GM18951 (cell line): ENCODE results near the gene ZNF738.
"Not testable (repeated sequence)": the region's sequence is repeated elsewhere in the genome, so short reads cannot be mapped to it uniquely, and the experiment has no call there.

Experiments
- POLR2A ChIP-seq: IDR thresholded peaks from 4 replicates; pipeline ENCODE4 v1.6.1; 2011; ENCODE audit warnings: mild to moderate bottlenecking; ENCODE audit not compliant: insufficient read length, insufficient read depth; ENCODE audit errors: extremely low read depth
- in situ Hi-C: fragments of 300-500 bp; cut with MboI; formaldehyde crosslinking; loops from one replicate; pipeline ENCODE4 v1.12.0; 2022; ENCODE audit warnings: low sequenced_read_pairs, mixed read lengths, inconsistent platforms; ENCODE audit not compliant: unreplicated experiment

ZNF738 gene

DNA sequence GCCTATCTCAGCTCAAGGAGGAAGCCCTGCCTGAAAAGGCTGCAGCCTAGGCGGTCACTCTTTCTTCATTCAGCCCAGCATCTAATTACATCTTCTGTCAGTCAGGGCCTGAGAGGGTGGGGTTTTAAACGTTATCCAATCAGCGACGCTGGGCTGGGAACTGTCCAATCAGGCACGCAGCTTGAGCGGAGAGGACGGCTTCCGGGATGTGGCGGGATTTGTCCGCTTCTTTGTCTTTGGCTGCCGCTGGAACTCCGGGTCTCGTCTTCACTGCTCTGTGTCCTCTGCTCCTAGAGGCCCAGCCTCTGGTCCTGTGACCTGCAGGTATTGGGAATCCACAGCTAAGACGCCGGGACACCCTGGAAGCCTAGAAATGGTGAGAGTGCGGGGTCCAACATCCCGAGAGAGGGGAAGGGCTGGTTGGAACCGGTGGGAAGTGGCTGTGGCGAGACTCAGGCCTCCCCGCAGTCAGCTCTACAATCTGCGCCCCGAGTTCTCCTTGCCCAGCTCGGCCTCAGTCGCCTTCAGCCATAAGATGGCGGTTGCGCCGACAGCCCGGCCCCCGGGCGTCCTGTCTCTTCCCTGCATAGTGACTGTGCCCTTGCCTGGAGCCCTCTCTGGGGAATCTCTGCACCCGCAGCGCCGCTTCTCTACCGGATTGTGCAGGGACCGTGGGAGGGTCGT lies at the start of gene ZNF738:
TSS of gene ZNF738 (plus strand) at position 233 of the 684 bp plus-strand sequence. CDS start at position 374, 141 bp downstream.
- TF ChIP-seq POLR2A = peak; percentile 75
- in situ Hi-C loops = no loop called here

GRCh38 chr19:21312807-21313206 lies 46.0 kb upstream of the ZNF738 start:
- in situ Hi-C loops = not testable (repeated sequence)

DNA sequence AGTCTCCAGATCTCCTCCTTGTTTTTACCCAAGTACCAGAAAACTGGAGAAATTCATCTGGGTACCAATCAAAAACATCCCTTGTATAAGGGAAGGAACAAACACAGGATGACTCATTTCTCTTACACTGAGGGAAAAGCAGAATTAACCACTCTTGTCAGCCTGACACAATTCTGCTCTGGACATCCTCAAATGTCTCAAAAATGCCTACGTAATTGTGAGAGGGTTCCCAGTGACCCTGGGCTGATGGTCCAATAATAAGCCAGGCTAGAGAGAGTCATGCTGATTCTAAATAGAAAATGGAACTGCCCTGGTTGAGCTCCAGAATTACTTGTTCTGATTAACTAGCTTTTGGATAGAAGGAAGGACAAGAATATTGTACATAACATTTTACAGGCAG lies 44.1 kb upstream of the ZNF738 start:
- in situ Hi-C loops = no loop called here
- no peak for TF ChIP-seq POLR2A

GRCh38 chr19:21317821-21318220 lies 41.0 kb upstream of the ZNF738 start:
- in situ Hi-C loops = no loop called here
- TF ChIP-seq POLR2A = no peak

DNA sequence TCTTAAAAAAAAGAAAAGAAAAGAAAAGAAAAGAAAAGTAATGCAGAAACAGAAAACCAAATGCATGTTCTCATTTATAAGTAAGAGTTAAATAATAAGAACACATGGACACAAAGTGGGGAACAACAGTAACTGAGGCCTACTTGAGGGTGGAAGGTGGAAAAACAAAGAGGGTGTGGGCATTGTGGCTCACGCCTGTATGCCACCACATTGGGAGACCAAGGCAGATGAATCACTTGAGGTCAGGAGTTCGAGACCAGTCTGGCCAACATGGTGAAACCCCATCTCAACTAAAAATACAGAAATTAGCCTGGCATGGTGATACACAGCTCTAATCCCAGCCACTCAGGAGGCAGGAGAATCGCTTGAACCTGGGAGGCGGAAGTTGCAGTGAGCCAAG lies 37.7 kb upstream of the ZNF738 start:
- in situ Hi-C loops = no loop called here
- no peak for TF ChIP-seq POLR2A

- in situ Hi-C loops = no loop called here
- TF ChIP-seq POLR2A = no peak
These were observed 36.8 kb upstream of the ZNF738 start for GRCh38 chr19:21321996-21322395.

DNA sequence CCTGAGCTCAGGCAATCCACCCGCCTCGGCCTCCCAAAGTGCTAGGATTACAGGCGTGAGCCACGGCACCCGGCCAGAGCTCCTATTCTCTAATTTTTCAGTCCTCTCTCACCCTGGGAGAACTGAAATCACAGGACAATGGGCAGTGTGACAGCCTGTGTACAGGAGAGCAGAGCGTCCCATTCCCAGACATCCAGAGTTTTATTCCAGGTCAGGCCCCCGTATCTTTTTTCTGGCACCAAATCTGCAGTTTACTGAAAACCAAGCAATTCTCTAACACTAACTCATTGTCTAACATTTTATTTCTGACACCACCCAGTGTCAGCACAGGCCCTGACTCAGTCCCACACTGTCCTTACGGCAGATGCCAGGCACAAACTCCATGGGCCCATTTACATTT lies 36.3 kb upstream of the ZNF738 start:
- TF ChIP-seq POLR2A = no peak
- in situ Hi-C loops = no loop called here

DNA sequence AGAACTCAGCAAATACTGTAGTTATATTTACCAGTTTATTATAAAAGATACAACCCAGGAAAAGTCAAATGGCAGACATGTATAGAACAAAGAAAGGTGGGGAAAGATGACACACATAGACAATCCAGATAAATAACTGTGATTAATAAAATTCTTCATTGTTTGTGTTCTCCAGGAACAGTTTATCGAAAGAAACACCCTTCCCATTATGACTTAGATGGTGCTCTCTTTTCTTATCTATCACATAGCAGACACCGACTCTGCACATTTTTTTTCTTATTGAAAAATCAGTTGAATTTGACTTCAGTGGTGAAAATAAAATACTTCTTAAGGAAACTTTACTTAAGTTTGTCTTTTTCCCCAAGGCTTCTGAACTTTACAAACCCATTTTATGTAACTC lies 35.8 kb upstream of the ZNF738 start:
- no peak for TF ChIP-seq POLR2A
- in situ Hi-C loops = no loop called here

- in situ Hi-C loops = no loop called here
- no peak for TF ChIP-seq POLR2A
These were observed 32.6 kb upstream of the ZNF738 start for GRCh38 chr19:21326169-21326568.

GRCh38 chr19:21328406-21328805 lies 30.4 kb upstream of the ZNF738 start:
- in situ Hi-C loops = no loop called here
- no peak for TF ChIP-seq POLR2A

DNA sequence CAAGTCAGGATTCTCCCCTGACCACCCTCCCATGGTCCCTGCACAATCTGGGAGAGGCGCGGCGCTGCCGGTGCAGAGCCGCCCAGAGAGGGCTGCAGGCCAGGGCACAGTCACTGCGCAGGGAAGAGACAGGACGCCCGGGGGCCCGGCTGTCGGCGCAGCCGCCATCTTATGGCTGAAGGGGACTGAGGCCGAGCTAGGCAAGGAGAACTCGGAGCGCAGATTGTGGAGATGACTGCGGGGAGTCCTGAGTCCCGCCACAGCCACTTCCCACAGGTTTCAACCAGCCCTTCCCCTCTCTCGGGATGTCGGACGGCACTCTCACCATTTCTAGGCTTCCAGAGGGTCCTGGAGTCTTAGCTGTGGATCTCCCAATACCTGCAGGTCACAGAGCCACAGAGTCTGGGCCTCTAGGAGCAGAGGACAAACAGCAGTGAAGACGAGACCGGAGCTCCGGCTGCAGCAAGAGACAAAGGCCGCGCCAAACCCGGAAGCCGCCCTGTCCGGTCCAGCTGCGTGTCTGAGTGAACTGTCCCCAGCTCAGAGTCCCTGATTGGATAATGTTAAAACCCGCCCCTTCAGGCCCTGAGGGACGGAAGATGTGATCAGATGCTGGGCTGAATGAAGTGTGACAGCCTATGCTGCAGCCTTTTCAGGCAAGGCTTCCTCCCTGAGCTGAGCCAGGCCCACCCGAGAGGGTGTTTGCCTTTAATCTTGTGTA lies 29.8 kb upstream of the ZNF738 start, which contains the start of gene ZNF708:
TSS of gene ZNF708 (minus strand) at position 526 of the 721 bp plus-strand sequence. CDS start at position 328, 198 bp downstream.
- peak; percentile 89 for TF ChIP-seq POLR2A
- in situ Hi-C loops = no loop called here

- no peak for TF ChIP-seq POLR2A
- in situ Hi-C loops = no loop called here
These were observed 23.1 kb upstream of the ZNF738 start for GRCh38 chr19:21335721-21336120.

DNA sequence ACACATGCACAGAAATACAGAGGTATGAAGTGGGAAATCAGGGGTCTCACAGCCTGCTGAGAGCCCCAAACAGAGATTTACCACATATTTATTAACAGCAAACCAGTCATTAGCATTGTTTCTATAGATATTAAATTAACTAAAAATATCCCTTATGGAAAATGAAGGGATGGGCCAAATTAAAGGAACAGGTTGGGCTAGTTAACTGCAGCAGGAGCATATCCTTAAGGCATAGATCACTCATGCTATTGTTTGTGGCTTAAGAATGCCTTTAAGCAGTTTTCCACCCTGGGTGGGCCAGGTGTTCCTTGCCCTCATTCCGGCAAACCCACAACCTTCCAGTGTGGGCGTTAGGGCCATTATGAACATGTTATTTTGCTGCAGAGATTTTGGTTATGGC lies 14.0 kb upstream of the ZNF738 start:
- in situ Hi-C loops = not testable (repeated sequence)

DNA sequence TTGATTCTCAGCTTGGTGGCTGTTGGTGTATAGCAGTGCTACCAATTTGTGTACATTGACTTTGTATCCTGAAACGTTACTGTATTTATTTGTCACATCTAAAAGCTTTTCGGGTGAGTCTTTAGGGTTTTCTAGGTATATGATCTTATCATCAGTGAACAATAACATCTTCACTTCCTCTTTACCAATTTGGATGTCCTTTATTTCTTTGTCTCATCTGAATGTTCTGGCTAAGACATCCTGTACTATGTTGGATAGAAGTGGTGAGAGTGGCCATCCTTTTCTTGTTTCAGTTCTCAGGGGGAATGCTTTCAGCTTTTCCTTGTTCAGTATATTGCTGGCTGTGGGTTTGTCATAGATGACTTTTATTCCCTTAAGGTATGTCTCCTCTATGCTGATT lies 6.0 kb upstream of the ZNF738 start:
- in situ Hi-C loops = no loop called here
- no peak for TF ChIP-seq POLR2A
